Activated naive CD8-positive, alpha-beta T cell (primary cell): Measurements from ENCODE around the gene BCKDK.

ENCODE experiments used
- H3K27ac Mint-ChIP-seq: one replicate; pipeline ENCODE4 v1.8.0; 2021; ENCODE audit warnings: mixed read lengths
- H3K27me3 Mint-ChIP-seq: one replicate; pipeline ENCODE4 v1.8.0; 2021; ENCODE audit warnings: mixed read lengths
- H3K36me3 Mint-ChIP-seq: one replicate; pipeline ENCODE4 v1.8.0; 2021; ENCODE audit warnings: mixed read lengths
- H3K4me1 Mint-ChIP-seq: one replicate; pipeline ENCODE4 v1.8.0; 2021; ENCODE audit warnings: low read depth, mixed read lengths
- H3K4me3 Mint-ChIP-seq: one replicate; pipeline ENCODE4 v1.8.0; 2021; ENCODE audit warnings: mild to moderate bottlenecking, mixed read lengths
- H3K9me3 Mint-ChIP-seq: one replicate; pipeline ENCODE4 v1.8.0; 2021; ENCODE audit warnings: low read depth, mixed read lengths

BCKDK gene

DNA sequence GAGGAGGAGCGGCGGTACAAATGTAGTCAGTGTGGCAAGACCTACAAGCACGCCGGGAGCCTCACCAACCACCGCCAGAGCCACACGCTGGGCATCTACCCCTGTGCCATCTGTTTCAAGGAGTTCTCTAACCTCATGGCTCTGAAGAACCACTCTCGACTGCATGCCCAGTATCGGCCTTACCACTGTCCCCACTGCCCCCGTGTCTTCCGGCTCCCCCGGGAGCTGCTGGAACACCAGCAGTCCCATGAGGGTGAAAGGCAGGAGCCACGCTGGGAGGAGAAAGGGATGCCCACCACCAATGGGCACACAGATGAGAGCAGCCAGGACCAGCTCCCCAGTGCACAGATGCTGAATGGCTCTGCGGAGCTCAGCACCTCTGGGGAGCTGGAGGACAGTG is 31.2 kb upstream of the BCKDK start:
- H3K27ac Mint-ChIP-seq: no peak overlapping the region
- H3K9me3 Mint-ChIP-seq: no peaks in the 10 kb centered on the region
- no peaks in the 10 kb centered on the region for H3K27me3 Mint-ChIP-seq
- no peaks in the 10 kb centered on the region for H3K36me3 Mint-ChIP-seq
- H3K4me3 Mint-ChIP-seq: no peak overlapping the region
- H3K4me1 Mint-ChIP-seq: peaks cover 28% of the 10 kb centered on the region

- no peak overlapping the region for H3K4me3 Mint-ChIP-seq
- H3K27ac Mint-ChIP-seq: no peak overlapping the region
- H3K9me3 Mint-ChIP-seq: no peaks in the 10 kb centered on the region
- peaks cover 26% of the 10 kb centered on the region for H3K4me1 Mint-ChIP-seq
- no peaks in the 10 kb centered on the region for H3K27me3 Mint-ChIP-seq
- no peaks in the 10 kb centered on the region for H3K36me3 Mint-ChIP-seq
Observed at GRCh38 chr16:31077592-31078396, 30.4 kb upstream of the BCKDK start.

GRCh38 chr16:31078597-31079341 is 29.4 kb upstream of the BCKDK start:
- Mint-ChIP-seq H3K27ac (no peak overlapping the region), H3K36me3 (no peaks in the 10 kb centered on the region), H3K9me3 (no peaks in the 10 kb centered on the region), H3K4me1 (peaks cover 26% of the 10 kb centered on the region), H3K4me3 (no peak overlapping the region), H3K27me3 (no peaks in the 10 kb centered on the region)

DNA sequence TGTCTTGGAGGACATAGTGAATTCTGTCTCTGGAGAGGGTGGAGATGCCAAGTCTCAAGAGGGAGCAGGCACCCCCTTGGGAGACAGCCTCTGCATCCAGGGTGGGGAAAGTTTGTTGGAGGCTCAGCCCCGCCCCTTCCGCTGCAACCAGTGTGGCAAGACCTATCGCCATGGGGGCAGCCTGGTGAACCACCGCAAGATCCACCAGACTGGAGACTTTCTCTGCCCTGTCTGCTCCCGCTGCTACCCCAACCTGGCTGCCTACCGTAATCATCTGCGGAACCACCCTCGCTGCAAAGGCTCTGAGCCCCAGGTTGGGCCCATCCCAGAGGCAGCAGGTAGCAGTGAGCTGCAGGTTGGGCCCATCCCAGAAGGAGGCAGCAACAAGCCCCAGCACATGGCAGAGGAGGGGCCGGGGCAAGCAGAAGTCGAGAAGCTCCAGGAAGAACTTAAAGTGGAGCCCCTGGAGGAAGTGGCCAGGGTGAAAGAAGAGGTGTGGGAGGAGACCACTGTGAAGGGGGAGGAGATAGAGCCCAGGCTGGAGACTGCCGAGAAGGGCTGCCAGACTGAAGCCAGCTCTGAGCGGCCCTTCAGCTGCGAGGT is 28.7 kb upstream of the BCKDK start:
- Mint-ChIP-seq H3K27me3 (no peaks in the 10 kb centered on the region), H3K9me3 (no peaks in the 10 kb centered on the region), H3K4me3 (no peak overlapping the region), H3K36me3 (no peaks in the 10 kb centered on the region), H3K4me1 (peaks cover 26% of the 10 kb centered on the region), H3K27ac (no peak overlapping the region)

GRCh38 chr16:31080035-31080629 is 28.1 kb upstream of the BCKDK start:
- Mint-ChIP-seq H3K27ac (no peak overlapping the region), H3K4me1 (peaks cover 19% of the 10 kb centered on the region), H3K4me3 (no peak overlapping the region), H3K9me3 (no peaks in the 10 kb centered on the region), H3K36me3 (no peaks in the 10 kb centered on the region), H3K27me3 (no peaks in the 10 kb centered on the region)

DNA sequence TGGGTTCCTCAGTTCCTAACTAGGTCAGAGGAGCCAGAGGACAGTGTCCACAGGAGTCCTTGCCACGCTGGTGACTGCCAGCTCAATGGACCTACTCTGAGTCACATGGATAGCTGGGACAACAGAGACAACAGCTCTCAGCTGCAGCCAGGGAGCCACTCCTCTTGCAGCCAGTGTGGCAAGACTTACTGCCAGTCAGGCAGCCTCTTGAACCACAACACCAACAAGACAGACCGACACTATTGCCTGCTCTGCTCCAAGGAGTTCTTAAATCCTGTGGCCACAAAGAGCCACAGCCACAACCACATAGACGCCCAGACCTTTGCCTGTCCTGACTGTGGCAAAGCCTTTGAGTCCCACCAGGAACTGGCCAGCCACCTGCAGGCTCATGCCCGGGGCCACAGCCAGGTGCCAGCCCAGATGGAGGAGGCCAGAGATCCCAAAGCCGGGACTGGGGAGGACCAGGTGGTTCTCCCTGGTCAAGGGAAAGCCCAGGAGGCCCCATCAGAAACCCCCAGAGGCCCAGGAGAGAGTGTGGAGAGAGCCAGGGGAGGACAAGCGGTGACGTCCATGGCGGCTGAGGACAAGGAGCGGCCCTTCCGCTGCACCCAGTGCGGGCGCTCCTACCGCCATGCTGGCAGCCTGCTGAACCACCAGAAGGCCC is 27.3 kb upstream of the BCKDK start:
- Mint-ChIP-seq H3K27ac (no peak overlapping the region), H3K27me3 (no peaks in the 10 kb centered on the region), H3K4me3 (no peak overlapping the region), H3K4me1 (peaks cover 15% of the 10 kb centered on the region), H3K9me3 (no peaks in the 10 kb centered on the region), H3K36me3 (no peaks in the 10 kb centered on the region)

DNA sequence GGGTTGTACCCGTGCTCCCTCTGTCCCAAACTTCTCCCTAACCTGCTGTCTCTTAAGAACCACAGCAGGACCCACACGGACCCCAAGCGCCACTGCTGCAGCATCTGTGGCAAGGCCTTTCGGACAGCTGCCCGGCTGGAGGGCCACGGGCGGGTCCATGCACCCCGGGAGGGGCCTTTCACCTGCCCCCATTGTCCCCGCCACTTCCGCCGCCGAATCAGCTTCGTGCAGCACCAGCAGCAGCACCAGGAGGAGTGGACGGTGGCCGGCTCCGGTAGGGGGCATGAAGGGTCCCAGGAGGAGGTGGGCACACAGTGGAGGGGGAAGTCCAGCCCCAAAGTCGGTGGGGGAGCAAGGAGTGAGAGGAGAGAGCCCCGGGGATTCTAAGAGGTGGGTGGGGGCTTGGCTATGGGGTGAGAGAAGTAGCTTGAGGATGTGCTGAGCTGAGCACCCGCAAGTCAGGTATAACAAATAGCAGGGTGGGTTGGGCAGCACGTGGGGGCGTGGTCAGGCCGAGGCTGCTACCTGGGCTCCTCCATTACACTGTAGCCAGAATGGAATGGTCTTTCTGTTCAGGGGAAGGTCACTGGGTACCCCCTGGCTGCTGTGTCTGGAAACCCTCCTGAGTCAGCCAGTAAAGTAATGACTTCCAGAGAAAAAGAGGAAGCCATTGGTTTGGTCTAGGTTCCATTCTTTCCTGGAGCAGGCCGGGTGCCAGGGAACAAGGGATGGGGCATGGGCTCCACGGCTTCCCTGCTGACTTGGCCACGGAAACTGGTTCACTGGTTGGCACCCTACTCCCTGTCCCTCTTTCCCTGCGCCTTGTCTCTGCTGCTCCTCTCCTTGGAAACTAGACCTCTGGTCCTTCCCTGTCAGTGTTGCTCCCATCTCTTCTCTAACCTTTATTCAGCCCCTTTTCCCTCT is 26.5 kb upstream of the BCKDK start:
- no peak overlapping the region for H3K4me3 Mint-ChIP-seq
- no peak overlapping the region for H3K27ac Mint-ChIP-seq
- no peaks in the 10 kb centered on the region for H3K36me3 Mint-ChIP-seq
- H3K4me1 Mint-ChIP-seq: peaks cover 11% of the 10 kb centered on the region
- no peaks in the 10 kb centered on the region for H3K27me3 Mint-ChIP-seq
- H3K9me3 Mint-ChIP-seq: no peaks in the 10 kb centered on the region

- Mint-ChIP-seq H3K36me3 (no peaks in the 10 kb centered on the region), H3K4me1 (peaks cover 11% of the 10 kb centered on the region), H3K27ac (no peak overlapping the region)
Observed at GRCh38 chr16:31082368-31083045, 25.7 kb upstream of the BCKDK start.

DNA sequence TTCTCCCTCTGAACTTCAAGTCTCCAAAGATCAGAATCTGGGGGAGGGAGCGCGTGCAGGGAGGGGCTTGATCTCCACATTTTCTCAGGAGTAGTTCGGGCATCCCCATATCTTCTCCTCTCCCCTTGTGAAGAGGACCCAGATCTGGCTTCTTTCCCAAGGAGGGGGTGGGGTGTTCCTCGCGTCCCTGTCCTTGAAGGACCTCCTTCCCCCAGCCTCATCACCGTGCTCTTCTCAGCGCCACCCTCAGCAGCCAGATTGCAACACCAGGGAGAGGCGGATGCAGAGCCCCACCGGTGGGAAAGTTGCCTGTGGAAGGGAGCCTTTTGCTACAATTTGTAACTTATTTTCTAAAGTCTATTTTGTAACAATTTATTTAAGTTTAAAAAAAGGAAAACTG is 25.1 kb upstream of the BCKDK start:
- Mint-ChIP-seq H3K27ac (no peak overlapping the region), H3K27me3 (no peaks in the 10 kb centered on the region), H3K36me3 (no peaks in the 10 kb centered on the region), H3K4me3 (no peak overlapping the region), H3K4me1 (peaks cover 10% of the 10 kb centered on the region), H3K9me3 (no peaks in the 10 kb centered on the region)

More at GRCh38 chr16:31082368-31083045, 25.7 kb upstream of the BCKDK start:
- no peaks in the 10 kb centered on the region for H3K9me3 Mint-ChIP-seq
- H3K27me3 Mint-ChIP-seq: no peaks in the 10 kb centered on the region
- no peak overlapping the region for H3K4me3 Mint-ChIP-seq

DNA sequence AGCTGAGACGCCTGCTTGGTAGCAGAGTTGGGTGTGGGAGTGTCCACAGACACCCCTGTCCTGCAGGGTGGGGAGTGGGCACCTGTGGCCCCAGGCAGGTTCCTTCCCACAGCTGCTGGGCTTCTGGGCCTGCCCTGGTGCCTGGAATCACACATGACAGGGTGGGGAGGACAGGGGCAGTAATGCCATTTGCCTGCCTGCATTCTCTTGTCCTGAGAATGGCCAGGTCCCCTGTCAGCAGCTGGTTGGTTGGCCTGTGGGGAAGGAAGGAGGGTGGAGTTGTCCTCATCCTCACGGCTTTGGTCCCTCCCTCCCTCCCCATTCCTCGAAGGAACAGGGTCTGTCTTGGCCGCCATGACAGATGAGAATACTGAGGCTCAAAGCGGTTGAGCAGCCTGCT is 24.6 kb upstream of the BCKDK start:
- Mint-ChIP-seq H3K36me3 (no peaks in the 10 kb centered on the region), H3K4me1 (peaks cover 10% of the 10 kb centered on the region), H3K27ac (no peak overlapping the region), H3K9me3 (no peaks in the 10 kb centered on the region), H3K27me3 (no peaks in the 10 kb centered on the region), H3K4me3 (no peak overlapping the region)

DNA sequence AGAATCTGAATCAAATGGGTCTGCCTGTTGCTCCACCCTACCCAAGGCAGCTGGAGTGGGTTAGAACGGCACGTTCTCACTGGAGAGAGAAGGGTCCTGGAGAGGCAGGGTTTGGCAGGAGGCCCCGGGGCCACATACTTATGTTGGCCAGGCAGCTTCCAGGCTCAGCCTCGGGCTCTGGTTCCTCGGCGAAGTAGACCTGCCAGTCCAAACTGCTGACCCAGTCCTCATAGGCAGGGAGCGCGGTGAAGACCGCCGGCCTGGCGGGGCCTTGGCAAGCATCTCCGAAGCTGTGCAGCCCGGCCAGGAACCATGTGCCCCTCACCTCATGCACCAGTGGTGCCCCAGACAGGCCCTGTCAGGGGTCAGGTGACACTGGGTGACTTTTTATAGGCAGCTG is 24.2 kb upstream of the BCKDK start:
- Mint-ChIP-seq H3K27ac (no peak overlapping the region), H3K36me3 (no peaks in the 10 kb centered on the region), H3K4me3 (no peak overlapping the region), H3K27me3 (no peaks in the 10 kb centered on the region), H3K9me3 (no peaks in the 10 kb centered on the region), H3K4me1 (peaks cover 10% of the 10 kb centered on the region)

- Mint-ChIP-seq H3K4me3 (no peak overlapping the region), H3K27me3 (no peaks in the 10 kb centered on the region), H3K27ac (no peak overlapping the region), H3K36me3 (no peaks in the 10 kb centered on the region), H3K4me1 (peaks cover 7% of the 10 kb centered on the region), H3K9me3 (no peaks in the 10 kb centered on the region)
Observed at GRCh38 chr16:31084584-31085302, 23.4 kb upstream of the BCKDK start.

DNA sequence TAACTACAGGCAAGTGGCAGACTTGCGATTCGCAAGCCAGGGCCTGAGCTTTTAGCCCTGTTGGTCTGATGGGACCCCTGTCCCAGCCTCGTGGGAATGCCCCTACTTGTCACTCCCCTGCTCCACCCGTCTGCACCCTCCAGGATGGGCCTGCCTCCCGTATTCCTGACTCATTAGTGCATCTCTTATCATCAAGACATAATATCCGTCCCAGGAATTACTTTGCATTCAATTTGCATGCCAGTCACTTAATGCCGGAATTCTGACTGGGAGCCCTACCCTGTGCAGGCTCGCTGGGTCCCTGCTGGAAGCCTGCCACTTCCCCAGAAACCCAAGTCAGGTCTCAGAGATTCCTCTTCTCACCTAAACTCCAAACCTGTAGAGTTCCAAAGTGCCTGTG is 22.8 kb upstream of the BCKDK start:
- Mint-ChIP-seq H3K4me3 (no peak overlapping the region), H3K36me3 (no peaks in the 10 kb centered on the region), H3K9me3 (no peaks in the 10 kb centered on the region), H3K27me3 (no peaks in the 10 kb centered on the region), H3K27ac (no peak overlapping the region), H3K4me1 (peaks cover 7% of the 10 kb centered on the region)
